Heart left ventricle (tissue), 16 donors: ENCODE measurements around the gene DRC3. TPM values are rescaled to one million over a fixed set of nuclear protein-coding genes. Genes with fewer than 3 reads are reported as not detected.

ENCODE experiments used
- ATAC-seq, 4 donors: fragments of 200-7000 bp; cut with Tn5 transposase; one replicate each; pipeline ENCODE4 v1.9.1; 2020 to 2022; ENCODE audit warnings: moderate library complexity in 4 of 4, mild to moderate bottlenecking in 3 of 4, moderate number of reproducible peaks in 1 of 4
- DNase-seq, 5 donors: peaks; one replicate each; pipeline ENCODE4 v3.0.0-alpha.2; 2020
- H3K27ac ChIP-seq, 12 donors: fragments of 200-600 bp; sonication (generic) in 4 of 12; one replicate each; pipeline versions ENCODE4 v1.5.0 to v1.8.0; 2016 to 2022; ENCODE audit warnings: mild to moderate bottlenecking in 2 of 12
- H3K27me3 ChIP-seq, 9 donors: fragments of 200-600 bp; sonication (generic) in 2 of 9; one replicate each; pipeline versions ENCODE4 v1.5.1 to v1.8.0; 2016 to 2022; ENCODE audit warnings: mild to moderate bottlenecking in 3 of 9
- H3K36me3 ChIP-seq, 9 donors: fragments of 200-600 bp; sonication (generic) in 2 of 9; one replicate each; pipeline versions ENCODE4 v1.5.0 to v1.8.0; 2018 to 2022; ENCODE audit warnings: mild to moderate bottlenecking in 2 of 9
- H3K4me1 ChIP-seq, 12 donors: fragments of 200-600 bp; sonication (generic) in 4 of 12; one replicate each; pipeline versions ENCODE4 v1.5.0 to v1.8.0; 2016 to 2022; ENCODE audit warnings: mild to moderate bottlenecking in 3 of 12
- H3K4me3 ChIP-seq, 12 donors: fragments of 200-600 bp; sonication (generic) in 4 of 12; one replicate each; pipeline versions ENCODE4 v1.5.0 to v1.8.0; 2017 to 2022; ENCODE audit warnings: mild to moderate bottlenecking in 9 of 12, moderate library complexity in 4 of 12
- H3K9me3 ChIP-seq, 12 donors: fragments of 200-600 bp; sonication (generic) in 4 of 12; one replicate each; pipeline versions ENCODE4 v1.5.0 to v1.8.0; 2016 to 2022; ENCODE audit warnings: mild to moderate bottlenecking in 1 of 12
- CTCF ChIP-seq, 12 donors: fragments of 200-600 bp; sonication (generic) in 4 of 12; IDR thresholded peaks; one replicate each; pipeline versions ENCODE4 v1.5.0 to v1.8.0; 2018 to 2022; ENCODE audit warnings: antibody characterized with exemption in 12 of 12, mild to moderate bottlenecking in 5 of 12
- POLR2A ChIP-seq, 2 donors: fragments of 450-650 bp; IDR thresholded peaks; one replicate each; pipeline ENCODE4 v1.6.1; 2017; ENCODE audit warnings: antibody characterized with exemption in 2 of 2, mild to moderate bottlenecking in 2 of 2, moderate library complexity in 2 of 2
- WGBS, 4 donors: extraction: QIAGEN DNeasy Blood & Tissue Kit in 2 of 4; methylation state at CpG; one replicate each; pipeline versions ENCODE4 v1.1.5 to v1.1.7; 2013 to 2018; 5-methylcytosine and 5-hydroxymethylcytosine counted together
- intact Hi-C, 10 donors: fragments of 100-400 bp; cut with DNase I; formaldehyde crosslinking; loops; one replicate each; pipeline versions ENCODE4 v1.11.1 to v1.14.2; 2022
- polyA plus RNA-seq, 2 donors: library from polyadenylated mRNA; stranded (reverse); fragments of 200-250 nt; gene quantifications; one replicate each; pipeline ENCODE4 v1.2.3, GENCODE V29; 2013
- total RNA-seq, 9 donors: library from RNA; depleted of rRNA in 2 of 9; stranded (reverse); fragments of >200 nt in 2 of 9; fragmentation: NEBNext Ultra II Directional in 3 of 9; extraction: Animal tissue kit (Norgen Biotek cat#: 25700) in 3 of 9; gene quantifications; one replicate each; pipeline versions ENCODE4 v1.1.0 to v1.2.4, GENCODE V29; 2016 to 2023
- donor health status: ischemic (EF 13 %, LVEDD 7.1; RV severe dilation, severe dysfunction).
- donor health status: healthy with polysubstance abuse.
- donor health status: DM: no; HTN: yes; CAD: no.
- donor health status: DM: no; HTN: no; CAD: no.
- donor health status: ischemic (EF 25% LVEDD 6.9; RV normal size, moderate dysfunction).
- donor health status: ischemic (EF 25% LVEDD 5.7; RV mildly dilated, moderate dysfunction).
- donor health status: healthy.
- donor health status: DM: yes; HTN: yes; CAD: no.
- donor health status: ischemic (EF 35%, LVEDD 5.7; RV mildly dilated, moderate dysfunction).
- donor health status: nonischemic (EF 11% LVEDD 7.7; RV severe dilation, severe dysfunction).
- donor health status: DM: yes; HTN: yes; CAD: no.
- donor health status: PGD.
- donor health status: ischemic (EF 29% LVEDD 5.4; RV normal size, mild dysfunction).
- donor health status: nonischemic (EF 23%, LVEDD 6.1; RV moderate dilation, normal function).

DRC3 gene
- total and polyA plus RNA-seq, 11 donors, result 0.42 to 3.7 (median 1.00) TPM

GRCh38 chr17:17985555-17985954, 12.9 kb downstream of the DRC3 start:
- intact Hi-C loops, result no loop called here
- 77 to 84% (median 79%) methylated on average over 3 of the region's 3 CpGs for WGBS, 4 donors
- H3K4me3 ChIP-seq, result no peak overlapping the region
- ATAC-seq (no peak), DNase-seq (no peak)
- TF ChIP-seq POLR2A (IDR thresholded peaks at IDR 0.05) (no peak), CTCF (IDR thresholded peaks at IDR 0.05) (peak in 2 of 12 donors; percentile 4 to 19)
- no peaks in the 10 kb centered on the region for H3K9me3 ChIP-seq
- no peak overlapping the region for H3K27ac ChIP-seq
- H3K4me1 ChIP-seq, result no peaks in the 10 kb centered on the region
- H3K36me3 ChIP-seq, result peaks cover 0 to 12% (median 0%) of the 10 kb centered on the region in 9 donors
- H3K27me3 ChIP-seq, result no peaks in the 10 kb centered on the region

- Histone ChIP-seq H3K36me3 (peaks cover 0 to 12% (median 0%) of the 10 kb centered on the region in 9 donors), H3K27ac (no peak overlapping the region), H3K9me3 (no peaks in the 10 kb centered on the region), H3K4me3 (no peak overlapping the region), H3K4me1 (no peaks in the 10 kb centered on the region), H3K27me3 (no peaks in the 10 kb centered on the region)
- ATAC-seq (no peak), DNase-seq (no peak)
- intact Hi-C loops, result no loop called here
- no peak for TF ChIP-seq CTCF (IDR thresholded peaks at IDR 0.05)
- no peak for TF ChIP-seq POLR2A (IDR thresholded peaks at IDR 0.05)
- WGBS, 4 donors, result 79 to 86% (median 84%) methylated on average over 7 of the region's 7 CpGs
Observed at GRCh38 chr17:17987187-17987896, 14.7 kb downstream of the DRC3 start.

- Histone ChIP-seq H3K9me3 (no peaks in the 10 kb centered on the region), H3K27me3 (no peaks in the 10 kb centered on the region), H3K36me3 (peaks cover 0 to 14% (median 0%) of the 10 kb centered on the region in 9 donors), H3K4me3 (no peak overlapping the region), H3K27ac (no peak overlapping the region), H3K4me1 (no peaks in the 10 kb centered on the region)
- ATAC-seq, result no peak
- intact Hi-C loops, result no loop called here
- 85 to 89% (median 88%) methylated on average over 14 of the region's 14 CpGs for WGBS, 4 donors
- TF ChIP-seq POLR2A (IDR thresholded peaks at IDR 0.05) (no peak), CTCF (IDR thresholded peaks at IDR 0.05) (no peak)
- DNase-seq, result no peak
Observed at GRCh38 chr17:17987901-17988300, 15.2 kb downstream of the DRC3 start.

GRCh38 chr17:17988427-17988945, 15.8 kb downstream of the DRC3 start:
- Histone ChIP-seq H3K27me3 (no peaks in the 10 kb centered on the region), H3K27ac (no peak overlapping the region), H3K9me3 (no peaks in the 10 kb centered on the region), H3K36me3 (peaks cover 0 to 14% (median 0%) of the 10 kb centered on the region in 9 donors), H3K4me1 (no peaks in the 10 kb centered on the region), H3K4me3 (no peak overlapping the region)
- intact Hi-C loops, result no loop called here
- WGBS, 4 donors, result 81 to 98% (median 90%) methylated on average over 6 to 7 of the region's 7 CpGs
- DNase-seq (no peak), ATAC-seq (no peak)
- TF ChIP-seq CTCF (IDR thresholded peaks at IDR 0.05) (no peak), POLR2A (IDR thresholded peaks at IDR 0.05) (no peak)
